ENCODE results near the gene TLR1. TPM values are rescaled to one million over a fixed set of nuclear protein-coding genes. Genes with fewer than 3 reads are reported as not detected.

TLR1 gene
- polyA plus RNA-seq, 1 of the 3 experiments (the other 2 are of a cell fraction) = not detected

DNA sequence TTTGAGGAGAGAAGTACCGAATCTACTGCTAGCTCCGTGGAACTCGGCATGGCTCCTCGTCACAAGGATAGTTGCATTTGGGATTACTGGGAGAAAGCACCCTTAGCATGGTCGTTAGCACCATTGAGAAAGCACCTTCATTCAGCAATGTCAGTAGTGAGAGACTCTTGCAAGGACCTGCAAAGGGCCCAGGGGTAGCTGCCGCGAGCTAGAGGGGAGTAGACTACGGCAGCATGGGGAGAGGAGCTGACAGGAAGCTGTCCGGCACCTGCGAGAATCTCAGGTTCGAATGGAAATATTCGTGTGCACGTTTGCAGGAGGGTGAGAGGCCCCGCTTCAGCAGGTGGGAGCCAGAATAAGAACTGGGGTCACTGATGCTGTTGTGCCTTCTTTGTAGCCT, 42.0 kb downstream of the TLR1 start (continued):
- TF ChIP-seq, protein P1, sequence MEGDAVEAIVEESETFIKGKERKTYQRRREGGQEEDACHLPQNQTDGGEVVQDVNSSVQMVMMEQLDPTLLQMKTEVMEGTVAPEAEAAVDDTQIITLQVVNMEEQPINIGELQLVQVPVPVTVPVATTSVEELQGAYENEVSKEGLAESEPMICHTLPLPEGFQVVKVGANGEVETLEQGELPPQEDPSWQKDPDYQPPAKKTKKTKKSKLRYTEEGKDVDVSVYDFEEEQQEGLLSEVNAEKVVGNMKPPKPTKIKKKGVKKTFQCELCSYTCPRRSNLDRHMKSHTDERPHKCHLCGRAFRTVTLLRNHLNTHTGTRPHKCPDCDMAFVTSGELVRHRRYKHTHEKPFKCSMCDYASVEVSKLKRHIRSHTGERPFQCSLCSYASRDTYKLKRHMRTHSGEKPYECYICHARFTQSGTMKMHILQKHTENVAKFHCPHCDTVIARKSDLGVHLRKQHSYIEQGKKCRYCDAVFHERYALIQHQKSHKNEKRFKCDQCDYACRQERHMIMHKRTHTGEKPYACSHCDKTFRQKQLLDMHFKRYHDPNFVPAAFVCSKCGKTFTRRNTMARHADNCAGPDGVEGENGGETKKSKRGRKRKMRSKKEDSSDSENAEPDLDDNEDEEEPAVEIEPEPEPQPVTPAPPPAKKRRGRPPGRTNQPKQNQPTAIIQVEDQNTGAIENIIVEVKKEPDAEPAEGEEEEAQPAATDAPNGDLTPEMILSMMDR (IDR thresholded peaks at IDR 0.05) = no peak

GRCh38 chr4:38759790-38760122, 44.8 kb downstream of the TLR1 start:
- no peaks in the 10 kb centered on the region for H3K36me3 ChIP-seq (replicated peaks in 1 of 2; ENCODE audit: control insufficient read depth in 1 of 2, insufficient read depth in 2 of 2, low read length in 1 of 2)
- H2AFZ ChIP-seq (ENCODE audit: low read depth) = no peak overlapping the region
- H3K9ac ChIP-seq = no peak overlapping the region
- TF ChIP-seq EP300 (IDR thresholded peaks at IDR 0.05; ENCODE audit: borderline replicate concordance in 1 of 2, low read depth in 1 of 2, low read length in 1 of 2) (no peak), GATA2 (CRISPR knock-in tag; IDR thresholded peaks at IDR 0.05) (no peak), ELF1 (IDR thresholded peaks at IDR 0.05) (no peak), CHD2 (IDR thresholded peaks at IDR 0.05; ENCODE audit: low read length, partially characterized antibody) (no peak), SMC3 (IDR thresholded peaks at IDR 0.05; ENCODE audit: low read depth, low read length) (no peak), NFIC (IDR thresholded peaks at IDR 0.05; ENCODE audit: borderline replicate concordance) (no peak), RAD21 (IDR thresholded peaks at IDR 0.05; ENCODE audit: low read length) (no peak), RCOR1 (IDR thresholded peaks at IDR 0.05; ENCODE audit: low read length) (no peak), POLR2AphosphoS5 (IDR thresholded peaks at IDR 0.05; ENCODE audit: low read depth, low read length) (no peak), MAX (IDR thresholded peaks at IDR 0.05; ENCODE audit: low read depth) (no peak), JUND (IDR thresholded peaks at IDR 0.05) (no peak)
- TF ChIP-seq, protein P2, sequence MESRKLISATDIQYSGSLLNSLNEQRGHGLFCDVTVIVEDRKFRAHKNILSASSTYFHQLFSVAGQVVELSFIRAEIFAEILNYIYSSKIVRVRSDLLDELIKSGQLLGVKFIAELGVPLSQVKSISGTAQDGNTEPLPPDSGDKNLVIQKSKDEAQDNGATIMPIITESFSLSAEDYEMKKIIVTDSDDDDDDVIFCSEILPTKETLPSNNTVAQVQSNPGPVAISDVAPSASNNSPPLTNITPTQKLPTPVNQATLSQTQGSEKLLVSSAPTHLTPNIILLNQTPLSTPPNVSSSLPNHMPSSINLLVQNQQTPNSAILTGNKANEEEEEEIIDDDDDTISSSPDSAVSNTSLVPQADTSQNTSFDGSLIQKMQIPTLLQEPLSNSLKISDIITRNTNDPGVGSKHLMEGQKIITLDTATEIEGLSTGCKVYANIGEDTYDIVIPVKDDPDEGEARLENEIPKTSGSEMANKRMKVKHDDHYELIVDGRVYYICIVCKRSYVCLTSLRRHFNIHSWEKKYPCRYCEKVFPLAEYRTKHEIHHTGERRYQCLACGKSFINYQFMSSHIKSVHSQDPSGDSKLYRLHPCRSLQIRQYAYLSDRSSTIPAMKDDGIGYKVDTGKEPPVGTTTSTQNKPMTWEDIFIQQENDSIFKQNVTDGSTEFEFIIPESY (IDR thresholded peaks at IDR 0.05; ENCODE audit: borderline replicate concordance, low read depth) = no peak
- TF ChIP-seq, protein P3, sequence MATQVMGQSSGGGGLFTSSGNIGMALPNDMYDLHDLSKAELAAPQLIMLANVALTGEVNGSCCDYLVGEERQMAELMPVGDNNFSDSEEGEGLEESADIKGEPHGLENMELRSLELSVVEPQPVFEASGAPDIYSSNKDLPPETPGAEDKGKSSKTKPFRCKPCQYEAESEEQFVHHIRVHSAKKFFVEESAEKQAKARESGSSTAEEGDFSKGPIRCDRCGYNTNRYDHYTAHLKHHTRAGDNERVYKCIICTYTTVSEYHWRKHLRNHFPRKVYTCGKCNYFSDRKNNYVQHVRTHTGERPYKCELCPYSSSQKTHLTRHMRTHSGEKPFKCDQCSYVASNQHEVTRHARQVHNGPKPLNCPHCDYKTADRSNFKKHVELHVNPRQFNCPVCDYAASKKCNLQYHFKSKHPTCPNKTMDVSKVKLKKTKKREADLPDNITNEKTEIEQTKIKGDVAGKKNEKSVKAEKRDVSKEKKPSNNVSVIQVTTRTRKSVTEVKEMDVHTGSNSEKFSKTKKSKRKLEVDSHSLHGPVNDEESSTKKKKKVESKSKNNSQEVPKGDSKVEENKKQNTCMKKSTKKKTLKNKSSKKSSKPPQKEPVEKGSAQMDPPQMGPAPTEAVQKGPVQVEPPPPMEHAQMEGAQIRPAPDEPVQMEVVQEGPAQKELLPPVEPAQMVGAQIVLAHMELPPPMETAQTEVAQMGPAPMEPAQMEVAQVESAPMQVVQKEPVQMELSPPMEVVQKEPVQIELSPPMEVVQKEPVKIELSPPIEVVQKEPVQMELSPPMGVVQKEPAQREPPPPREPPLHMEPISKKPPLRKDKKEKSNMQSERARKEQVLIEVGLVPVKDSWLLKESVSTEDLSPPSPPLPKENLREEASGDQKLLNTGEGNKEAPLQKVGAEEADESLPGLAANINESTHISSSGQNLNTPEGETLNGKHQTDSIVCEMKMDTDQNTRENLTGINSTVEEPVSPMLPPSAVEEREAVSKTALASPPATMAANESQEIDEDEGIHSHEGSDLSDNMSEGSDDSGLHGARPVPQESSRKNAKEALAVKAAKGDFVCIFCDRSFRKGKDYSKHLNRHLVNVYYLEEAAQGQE (IDR thresholded peaks at IDR 0.05; ENCODE audit: low read depth, low read length) = no peak
- TF ChIP-seq, protein P4, sequence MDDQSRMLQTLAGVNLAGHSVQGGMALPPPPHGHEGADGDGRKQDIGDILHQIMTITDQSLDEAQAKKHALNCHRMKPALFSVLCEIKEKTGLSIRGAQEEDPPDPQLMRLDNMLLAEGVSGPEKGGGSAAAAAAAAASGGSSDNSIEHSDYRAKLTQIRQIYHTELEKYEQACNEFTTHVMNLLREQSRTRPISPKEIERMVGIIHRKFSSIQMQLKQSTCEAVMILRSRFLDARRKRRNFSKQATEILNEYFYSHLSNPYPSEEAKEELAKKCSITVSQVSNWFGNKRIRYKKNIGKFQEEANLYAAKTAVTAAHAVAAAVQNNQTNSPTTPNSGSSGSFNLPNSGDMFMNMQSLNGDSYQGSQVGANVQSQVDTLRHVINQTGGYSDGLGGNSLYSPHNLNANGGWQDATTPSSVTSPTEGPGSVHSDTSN (IDR thresholded peaks at IDR 0.05) = no peak
- DNase-seq = no peak
- no peaks in the 10 kb centered on the region for H3K27me3 ChIP-seq (ENCODE audit: insufficient read depth)
- H3K9me3 ChIP-seq = no peaks in the 10 kb centered on the region
- no peak overlapping the region; a peak in 1 of 4 replicates for H3K4me3 ChIP-seq (ENCODE audit: low read depth in 2 of 2, low read length in 1 of 2)
- H3K4me1 ChIP-seq (ENCODE audit: control insufficient read depth in 1 of 2, insufficient read depth in 2 of 2, low read depth in 1 of 2, low read length in 1 of 2) = no peaks in the 10 kb centered on the region; a peak in 1 of 4 replicates
- WGBS (ENCODE audit: low lambda C conversion rate) = 94% methylated on average over 1 of the region's 1 CpG
- no peak overlapping the region for H3K4me2 ChIP-seq
- POLR2A ChIA-PET = no interaction called here
- H3K79me2 ChIP-seq (ENCODE audit: insufficient read depth) = no peaks in the 10 kb centered on the region
- CTCF ChIA-PET = interaction anchor here (0.7 to 5.6 kb wide), 56 partner anchors 10 to 916 kb away, joined by 3 to 88 read pairs (median 4); partner anchors contain the start of genes TLR1 and TLR10
- H3K9me2 ChIP-seq = no peaks in the 10 kb centered on the region
- H3K27ac ChIP-seq (ENCODE audit: low read depth in 2 of 2, low read length in 1 of 2) = no peak overlapping the region
- H3F3A ChIP-seq (replicated peaks; ENCODE audit: insufficient read depth) = no peaks in the 10 kb centered on the region
- no peaks in the 10 kb centered on the region for H4K20me1 ChIP-seq (ENCODE audit: insufficient read depth)
